GM12874 (cell line): ENCODE data around the gene ADAMTS17.

Experiments
- TF ChIP-seq, protein P1 (sequence below): IDR thresholded peaks from 2 replicates; pipeline ENCODE4 v1.5.1; 2011; ENCODE audit warnings: low read depth, mild to moderate bottlenecking, control low read depth, low read length, moderate library complexity; ENCODE audit not compliant: insufficient read depth

ADAMTS17 gene

DNA sequence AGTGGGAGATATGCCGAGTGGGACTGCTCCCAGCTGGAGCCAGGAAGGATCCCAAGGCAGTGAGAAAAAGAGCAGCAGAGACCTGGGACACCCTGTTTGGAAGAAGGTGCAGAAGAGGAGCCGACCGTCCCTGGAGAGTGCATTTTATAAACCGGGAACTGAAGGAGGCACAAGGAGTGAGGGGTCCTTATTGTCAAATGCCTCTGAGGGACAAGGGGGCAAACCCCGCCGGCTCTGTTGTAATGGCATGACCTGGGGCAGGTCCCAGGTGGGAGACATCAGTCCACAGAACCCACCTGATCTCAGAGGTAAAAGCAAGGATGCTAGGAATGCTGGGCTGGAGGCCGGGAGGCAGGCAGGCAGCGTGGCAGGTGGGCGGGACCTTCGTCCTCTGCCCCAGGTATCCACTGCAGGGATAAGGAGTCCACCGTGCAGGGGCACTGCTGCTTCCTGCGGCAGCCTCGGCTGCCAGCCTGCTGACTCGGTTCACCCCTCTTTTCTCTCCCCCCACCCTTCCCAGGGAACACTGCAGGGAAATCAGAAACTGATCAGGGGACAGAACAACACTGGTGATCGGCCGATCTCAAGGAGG lies 26.9 kb downstream of the ADAMTS17 start:
- TF ChIP-seq, protein P1, sequence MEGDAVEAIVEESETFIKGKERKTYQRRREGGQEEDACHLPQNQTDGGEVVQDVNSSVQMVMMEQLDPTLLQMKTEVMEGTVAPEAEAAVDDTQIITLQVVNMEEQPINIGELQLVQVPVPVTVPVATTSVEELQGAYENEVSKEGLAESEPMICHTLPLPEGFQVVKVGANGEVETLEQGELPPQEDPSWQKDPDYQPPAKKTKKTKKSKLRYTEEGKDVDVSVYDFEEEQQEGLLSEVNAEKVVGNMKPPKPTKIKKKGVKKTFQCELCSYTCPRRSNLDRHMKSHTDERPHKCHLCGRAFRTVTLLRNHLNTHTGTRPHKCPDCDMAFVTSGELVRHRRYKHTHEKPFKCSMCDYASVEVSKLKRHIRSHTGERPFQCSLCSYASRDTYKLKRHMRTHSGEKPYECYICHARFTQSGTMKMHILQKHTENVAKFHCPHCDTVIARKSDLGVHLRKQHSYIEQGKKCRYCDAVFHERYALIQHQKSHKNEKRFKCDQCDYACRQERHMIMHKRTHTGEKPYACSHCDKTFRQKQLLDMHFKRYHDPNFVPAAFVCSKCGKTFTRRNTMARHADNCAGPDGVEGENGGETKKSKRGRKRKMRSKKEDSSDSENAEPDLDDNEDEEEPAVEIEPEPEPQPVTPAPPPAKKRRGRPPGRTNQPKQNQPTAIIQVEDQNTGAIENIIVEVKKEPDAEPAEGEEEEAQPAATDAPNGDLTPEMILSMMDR = no peak

DNA sequence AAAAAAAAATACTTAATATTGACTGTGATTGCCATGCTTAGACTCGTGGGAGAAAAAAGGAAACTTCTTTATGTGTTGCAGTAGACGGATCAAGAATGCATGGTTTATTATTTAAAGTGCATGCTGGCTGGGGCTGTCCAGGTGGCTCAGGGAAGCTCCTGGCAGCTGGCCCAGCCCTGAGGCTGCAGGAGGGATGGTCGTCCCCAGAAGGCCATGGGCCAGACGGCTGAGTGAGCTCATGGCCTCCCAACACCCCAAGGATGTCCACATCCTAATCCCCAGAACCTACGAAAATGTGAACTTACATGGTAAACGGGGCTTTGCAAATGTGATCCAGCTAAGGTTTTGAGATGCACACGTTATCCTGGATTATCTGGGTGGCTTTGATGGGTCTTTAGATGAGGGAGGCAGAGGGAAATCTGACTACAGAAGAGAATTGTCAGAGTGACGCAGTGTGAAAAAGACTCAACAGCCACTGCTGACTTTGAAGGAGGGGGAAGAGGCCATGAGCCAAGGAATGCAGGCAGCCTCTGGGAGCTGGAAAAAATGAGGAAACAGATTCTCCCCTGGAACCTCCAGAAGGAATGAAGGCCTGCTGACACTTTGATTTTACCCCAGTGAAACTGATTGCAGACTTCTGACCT lies 29.8 kb downstream of the ADAMTS17 start:
- TF ChIP-seq, protein P1 = no peak

DNA sequence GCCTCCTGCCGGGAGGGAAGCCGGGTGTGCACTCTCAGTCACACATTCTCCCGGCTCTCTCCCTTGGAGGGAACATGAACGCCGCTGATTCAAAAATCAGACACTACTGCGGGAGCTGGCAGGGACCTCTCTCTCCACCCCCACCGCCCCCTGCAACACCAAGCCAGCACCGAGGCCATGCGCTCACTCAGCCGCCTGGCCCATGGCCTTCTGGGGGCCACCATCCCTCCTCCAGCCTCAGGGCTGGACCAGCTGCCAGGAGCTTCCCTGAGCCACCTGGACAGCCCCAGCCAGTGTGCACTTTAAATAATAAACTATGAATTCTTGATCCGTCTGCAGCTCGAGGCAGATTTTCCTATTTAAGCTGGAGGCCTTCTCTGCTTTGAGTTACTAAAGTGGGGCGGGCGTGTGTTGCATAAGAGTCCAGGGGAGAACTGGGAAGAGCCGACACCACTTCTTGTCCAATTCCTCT lies 30.6 kb downstream of the ADAMTS17 start:
- TF ChIP-seq, protein P1 = no peak

DNA sequence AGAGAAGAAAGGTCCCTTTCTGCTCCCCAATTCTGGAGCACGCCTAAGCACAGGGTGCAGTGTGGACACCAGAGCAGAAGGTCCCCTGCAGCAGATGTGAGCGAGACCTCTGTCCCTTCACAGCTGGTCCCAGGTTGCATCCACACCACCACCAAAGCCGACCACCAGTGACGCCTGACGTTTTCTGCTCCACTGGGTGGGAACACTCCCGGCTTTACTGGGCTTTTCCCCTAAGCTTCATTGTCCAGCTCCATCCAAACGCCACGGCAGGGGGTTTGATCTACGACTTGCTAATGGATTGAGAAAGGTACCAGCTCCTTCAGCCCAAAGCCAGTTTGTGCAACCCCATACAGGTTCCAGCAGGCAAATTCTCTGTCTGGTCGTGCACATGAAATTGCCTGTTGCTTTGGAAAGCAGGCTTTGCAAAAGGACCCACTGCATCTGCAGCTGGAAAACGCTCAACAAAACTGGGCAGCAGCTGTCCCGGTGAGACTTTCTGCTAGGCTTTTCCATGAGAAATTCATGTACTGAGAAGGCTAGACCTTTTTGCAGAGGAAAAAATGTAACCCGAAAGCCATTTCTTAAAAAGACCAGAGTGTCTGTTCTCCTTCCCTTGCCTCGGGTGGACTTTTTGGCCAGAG lies 31.1 kb downstream of the ADAMTS17 start:
- TF ChIP-seq, protein P1 = no peak

DNA sequence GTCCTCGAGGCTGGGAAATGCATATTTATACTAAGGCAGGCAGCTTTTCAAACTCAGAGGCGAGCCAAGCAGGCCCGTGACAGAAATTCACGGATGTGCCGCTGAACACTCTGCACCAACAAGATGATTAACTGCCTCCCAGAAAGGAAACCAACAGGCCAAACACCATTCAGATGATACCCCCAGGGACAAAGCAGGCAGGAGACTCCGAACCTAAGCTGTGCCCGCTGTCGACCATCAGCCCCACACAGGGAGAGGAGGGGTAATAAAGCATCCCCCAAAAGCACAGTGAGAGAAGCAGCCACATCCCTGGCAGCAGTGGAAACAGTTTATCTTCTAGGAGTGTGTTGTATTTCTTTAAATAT lies 31.8 kb downstream of the ADAMTS17 start:
- TF ChIP-seq, protein P1 = no peak

DNA sequence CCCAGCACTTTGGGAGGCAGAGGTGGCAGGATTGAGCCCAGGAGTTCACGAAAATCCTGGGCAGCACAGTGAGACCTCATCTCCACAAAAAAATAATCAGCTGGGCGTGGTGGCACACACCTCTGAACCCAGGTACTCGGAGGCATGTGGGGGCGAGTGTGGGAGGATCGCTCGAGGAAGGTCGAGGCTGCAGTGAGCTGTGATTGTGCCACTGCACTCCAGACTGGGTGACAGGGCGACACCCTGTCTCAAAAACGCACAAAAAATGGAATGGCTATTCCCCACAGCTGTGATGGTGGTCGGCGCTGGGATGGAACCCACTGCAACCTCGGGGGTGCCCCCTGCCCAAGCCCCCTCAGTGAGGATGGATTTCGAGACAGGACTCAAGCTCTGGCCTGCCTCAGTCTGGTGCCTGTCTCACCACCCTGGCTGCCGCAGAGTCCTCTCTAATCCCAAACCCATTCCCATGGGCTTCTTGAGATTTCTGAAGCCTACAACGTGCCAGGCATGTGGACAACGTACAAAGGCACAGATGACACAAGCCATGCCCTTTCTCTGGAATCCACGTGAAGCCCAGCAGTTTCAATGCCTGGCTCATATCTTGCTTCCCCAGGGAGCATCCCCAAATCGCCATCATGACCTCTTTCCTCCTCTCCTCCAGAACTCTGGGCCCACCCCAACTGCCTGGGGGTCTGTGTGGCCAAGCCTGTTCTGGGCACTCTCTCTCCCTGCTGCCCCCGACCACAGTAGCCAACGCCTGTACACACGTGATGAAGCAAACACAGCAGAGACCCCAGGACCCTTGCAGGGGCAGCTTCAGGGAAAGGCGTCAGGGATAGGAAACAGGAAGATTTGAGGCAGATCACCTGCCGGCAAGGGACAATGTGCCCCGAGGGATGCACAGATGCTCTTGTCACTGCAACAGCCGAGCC lies 32.4 kb downstream of the ADAMTS17 start:
- TF ChIP-seq, protein P1 = no peak

DNA sequence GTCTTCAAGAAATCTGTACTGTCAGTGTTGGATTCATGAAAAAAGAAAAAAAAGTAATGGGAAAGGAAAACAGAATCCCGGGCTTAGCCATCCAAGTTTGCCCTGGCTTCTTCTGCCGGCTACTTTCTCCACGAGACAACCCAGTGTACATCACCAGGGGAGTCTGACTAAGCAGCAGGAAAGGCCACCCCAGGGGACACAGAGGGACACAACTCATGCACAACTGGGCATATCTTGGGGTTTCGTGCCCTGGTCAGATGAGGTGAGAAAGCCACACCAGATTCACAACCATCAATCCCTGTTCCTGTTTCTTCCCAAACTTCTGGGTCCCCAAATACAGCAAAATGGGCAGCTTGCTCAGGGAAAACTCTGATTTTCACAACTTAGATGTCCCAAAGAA lies 33.2 kb downstream of the ADAMTS17 start:
- TF ChIP-seq, protein P1 = no peak
